HG03565 (cell line): ENCODE measurements around the gene PDZD8.

Experiments
- ATAC-seq: cut with Tn5 transposase; IDR thresholded peaks from one replicate; pipeline ENCODE4 v1.9.1; 2021; ENCODE audit warnings: mild to moderate bottlenecking, moderate library complexity; ENCODE audit not compliant: unreplicated experiment

The PDZD8 gene

GRCh38 chr10:117352724-117353123 is 22.5 kb downstream of the PDZD8 start:
- ATAC-seq, result no peak

GRCh38 chr10:117351996-117352395 is 23.2 kb downstream of the PDZD8 start:
- ATAC-seq, result no peak

DNA sequence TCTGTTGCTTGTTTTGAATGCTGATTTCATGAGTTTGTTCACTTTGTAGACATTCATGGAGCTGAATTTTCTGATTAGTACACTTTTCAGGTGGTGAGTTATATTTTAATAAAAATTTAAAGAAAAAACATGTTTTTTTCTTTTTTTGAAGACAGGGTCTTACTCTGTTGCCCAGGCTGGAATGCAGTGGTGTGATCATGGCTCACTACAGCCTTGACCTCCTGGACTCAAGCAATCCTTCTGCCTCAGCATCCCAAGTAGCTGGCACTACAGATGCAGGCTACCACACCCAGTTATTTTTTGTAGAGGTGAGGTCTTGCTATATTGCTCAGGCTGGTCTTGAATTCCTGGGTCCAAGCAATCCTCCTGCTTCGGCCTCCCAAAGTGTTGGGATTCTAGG is 23.7 kb downstream of the PDZD8 start:
- ATAC-seq, result no peak

DNA sequence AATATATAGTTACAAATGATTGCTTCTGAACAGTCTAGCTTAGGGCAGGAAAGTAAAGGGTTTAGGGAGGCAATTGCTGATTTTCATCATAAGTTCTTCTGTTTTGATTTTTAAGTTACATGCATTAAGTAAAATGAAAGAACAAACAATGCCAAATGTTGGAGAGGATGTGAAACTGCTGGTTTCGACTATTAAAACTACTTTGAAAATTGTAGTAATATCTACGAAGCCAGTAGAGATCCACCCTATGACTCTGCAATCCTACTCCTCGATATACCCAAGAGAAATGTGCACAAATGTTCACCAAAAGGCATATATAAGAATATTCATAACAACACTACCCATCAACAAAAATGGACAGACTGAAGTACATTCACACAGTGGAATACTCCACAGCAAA is 24.3 kb downstream of the PDZD8 start:
- ATAC-seq, result peak; percentile 65

DNA sequence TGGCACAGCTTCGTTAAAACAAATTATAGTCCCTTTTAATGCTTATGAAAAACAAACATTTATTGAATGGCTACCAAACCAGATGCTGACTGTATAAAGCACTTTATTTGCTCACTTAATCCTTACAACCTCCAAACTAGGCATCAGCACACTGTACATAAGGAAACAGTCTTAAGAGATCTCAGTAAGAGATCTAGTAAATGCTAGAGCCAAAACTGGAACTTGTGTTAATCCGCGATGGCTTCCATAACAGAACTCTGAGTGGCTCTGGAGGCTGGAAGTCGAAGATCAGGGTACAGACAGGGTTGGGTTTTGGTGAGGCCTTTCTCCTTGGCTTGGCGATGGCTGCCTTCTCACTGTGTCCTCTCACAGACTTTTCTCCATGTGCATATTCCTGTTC is 27.0 kb downstream of the PDZD8 start:
- no peak for ATAC-seq

DNA sequence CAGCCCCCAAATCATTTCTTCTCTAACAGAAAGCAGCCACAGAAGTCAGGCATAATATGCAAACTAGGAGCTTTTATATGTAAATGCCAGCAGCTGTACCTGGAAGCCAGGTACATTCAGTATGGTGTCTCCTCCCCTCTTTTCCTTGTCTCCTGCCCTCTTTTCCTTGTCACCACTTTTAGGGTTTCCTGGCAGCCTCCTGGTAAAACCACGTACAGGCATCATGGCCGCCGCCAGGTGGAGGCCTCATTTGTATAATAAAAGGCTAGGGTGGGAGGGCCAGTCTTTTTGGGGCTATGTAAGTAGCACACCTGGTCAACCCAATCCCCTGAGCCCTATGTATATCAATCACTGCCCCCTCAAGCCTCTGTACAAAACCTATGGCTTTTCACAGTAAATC is 28.7 kb downstream of the PDZD8 start:
- no peak for ATAC-seq

DNA sequence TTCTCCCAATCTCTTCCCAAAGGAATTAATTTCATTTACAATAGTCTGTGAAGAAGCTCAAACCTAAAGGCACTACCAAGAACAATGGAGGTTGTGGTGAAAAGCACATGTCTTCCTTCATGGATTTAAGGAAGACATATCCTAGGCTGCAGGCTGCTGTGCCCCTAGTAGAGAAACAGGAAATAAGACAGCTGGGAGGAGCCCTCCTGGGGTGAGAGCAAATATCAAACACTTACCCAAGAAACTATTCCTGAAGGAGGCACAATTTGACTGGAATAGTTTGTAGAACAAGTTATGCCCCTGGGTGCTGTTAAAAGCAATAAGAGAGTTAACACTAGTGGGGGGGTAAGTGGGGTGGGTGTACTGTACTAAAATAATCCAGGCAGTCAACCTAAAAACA is 30.1 kb downstream of the PDZD8 start:
- no peak for ATAC-seq

DNA sequence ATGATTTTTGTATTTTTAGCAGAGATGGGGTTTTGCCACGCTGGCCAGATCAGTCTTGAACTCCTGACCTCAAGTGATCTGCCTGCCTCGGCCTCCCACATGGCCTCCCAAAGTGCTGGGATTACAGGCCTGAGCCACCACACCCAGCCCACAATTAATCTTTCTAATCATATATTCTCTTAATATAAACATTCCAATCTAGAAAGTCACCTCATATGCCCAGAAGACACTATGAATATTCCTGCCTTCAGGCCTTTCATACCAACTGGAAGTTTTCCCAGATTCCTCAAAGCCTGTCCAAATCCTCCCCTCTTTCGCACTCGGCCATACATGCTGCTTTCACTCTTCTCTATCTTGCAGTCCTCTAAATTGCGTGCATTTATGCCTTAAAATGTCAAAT is 32.6 kb downstream of the PDZD8 start:
- ATAC-seq, result no peak

- no peak for ATAC-seq
Observed at GRCh38 chr10:117341061-117341460, 34.2 kb downstream of the PDZD8 start.

GRCh38 chr10:117339979-117340378 is 35.3 kb downstream of the PDZD8 start:
- ATAC-seq, result no peak

- no peak for ATAC-seq
Observed at GRCh38 chr10:117339578-117339977, 35.7 kb downstream of the PDZD8 start.

DNA sequence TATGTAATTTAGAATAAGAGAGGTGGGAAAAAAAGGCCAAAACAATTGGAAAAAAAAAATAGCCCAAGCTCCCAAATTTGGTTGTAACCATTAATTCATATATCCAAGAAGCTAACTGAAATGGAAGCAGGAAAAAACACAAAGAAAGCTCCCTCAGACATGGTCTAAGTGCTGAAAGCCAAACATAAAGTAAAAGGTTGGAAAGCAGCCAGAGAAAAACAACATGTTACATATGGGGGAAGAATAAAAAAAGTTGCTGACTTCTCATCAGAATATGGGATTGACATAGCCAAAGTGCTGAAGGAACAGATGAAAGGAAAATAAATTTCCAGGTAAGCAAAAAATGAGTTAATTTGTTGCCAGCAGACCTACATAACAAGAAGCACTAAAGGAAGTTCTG is 40.3 kb downstream of the PDZD8 start:
- no peak for ATAC-seq

GRCh38 chr10:117334066-117334465 is 41.2 kb downstream of the PDZD8 start:
- ATAC-seq, result no peak

GRCh38 chr10:117327262-117327661 is 48.0 kb downstream of the PDZD8 start:
- ATAC-seq, result no peak

GRCh38 chr10:117324367-117324766 is 50.9 kb downstream of the PDZD8 start:
- no peak for ATAC-seq

- no peak for ATAC-seq
Observed at GRCh38 chr10:117322260-117322659, 53.0 kb downstream of the PDZD8 start.

DNA sequence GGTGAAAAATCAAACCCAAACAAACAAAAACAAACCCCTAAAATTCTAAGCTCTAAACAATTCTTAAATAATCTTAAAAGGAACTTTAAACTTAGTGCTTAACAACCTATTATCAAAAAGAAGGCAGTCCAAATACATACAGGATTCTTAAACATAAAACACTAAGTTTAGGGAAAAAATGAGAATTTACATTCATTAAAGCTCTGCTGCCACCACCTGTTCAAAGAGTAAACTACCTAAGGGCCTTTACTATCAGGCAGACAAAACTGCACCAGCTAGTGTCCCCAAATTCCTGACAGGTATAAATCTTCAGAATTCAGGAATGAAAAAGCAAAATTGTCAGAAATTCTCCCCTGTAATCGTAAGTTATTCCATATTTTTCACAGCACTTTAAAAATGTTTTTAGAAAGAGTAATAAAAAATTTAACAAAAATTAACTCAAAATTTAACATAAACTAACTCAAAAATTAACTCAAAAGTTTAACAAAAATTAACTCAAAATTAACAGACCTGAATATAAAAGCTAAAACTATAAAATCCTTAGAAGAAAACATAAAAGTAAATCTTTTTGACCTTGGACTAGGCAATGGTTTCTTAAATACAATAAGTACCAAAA is 55.1 kb downstream of the PDZD8 start:
- no peak for ATAC-seq

DNA sequence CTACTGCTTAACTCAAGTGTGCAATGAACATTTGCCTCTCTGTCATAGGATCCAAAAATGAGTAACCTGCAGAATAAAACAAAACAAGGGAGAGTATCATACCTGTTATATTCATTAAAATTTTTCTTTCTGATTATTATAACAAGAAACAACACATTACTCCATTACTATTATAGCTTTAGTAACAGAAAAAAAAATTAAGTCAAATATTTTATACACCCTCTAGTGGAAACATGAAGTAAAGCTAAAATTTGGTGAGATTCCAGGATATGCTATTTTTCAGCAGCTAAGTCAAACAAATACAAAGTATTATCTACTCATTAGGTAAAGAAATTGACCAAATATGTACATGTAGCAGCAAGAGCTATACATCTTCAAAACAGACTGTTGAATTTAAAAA is 56.3 kb downstream of the PDZD8 start:
- ATAC-seq, result no peak

- ATAC-seq, result no peak
Observed at GRCh38 chr10:117316701-117317100, 58.5 kb downstream of the PDZD8 start.

GRCh38 chr10:117313641-117314040 is 61.6 kb downstream of the PDZD8 start:
- no peak for ATAC-seq

DNA sequence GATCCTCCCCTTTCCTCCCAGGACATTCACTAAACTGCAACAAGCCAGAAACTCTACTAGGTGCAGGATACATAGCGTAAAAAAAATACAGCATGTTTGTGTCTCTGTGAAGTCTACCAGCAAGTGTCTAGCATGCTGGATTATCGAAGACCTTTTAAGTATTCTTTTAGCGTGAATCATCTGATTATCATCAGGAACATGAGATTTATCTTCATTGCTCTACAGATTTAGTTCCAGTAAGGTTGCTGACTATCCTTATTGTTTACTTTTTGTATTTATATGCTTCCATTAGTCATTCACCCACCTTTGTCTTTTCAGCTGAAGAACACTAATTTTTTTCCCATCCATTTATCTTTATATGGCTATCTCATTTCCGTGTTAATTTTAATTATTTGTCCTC is 62.8 kb downstream of the PDZD8 start:
- ATAC-seq, result no peak

GRCh38 chr10:117311261-117311660 is 64.0 kb downstream of the PDZD8 start:
- no peak for ATAC-seq

- no peak for ATAC-seq
Observed at GRCh38 chr10:117306674-117307073, 68.6 kb downstream of the PDZD8 start.
